Activated naive CD8-positive, alpha-beta T cell treated with anti-CD3 and anti-CD28 coated beads, Interleukin-2, amount 50 U/mL, for 24 hours (primary cell): ENCODE data around the gene SON.
"Not testable (repeated sequence)": the region's sequence is repeated elsewhere in the genome, so short reads cannot be mapped to it uniquely, and the experiment has no call there.

Experiments
- ATAC-seq: fragments of 150-1000 bp; cut with Tn5 transposase; one replicate; pipeline ENCODE4 v1.10.0; 2021
- DNase-seq: peaks from one replicate; pipeline ENCODE4 v3.0.0; 2021
- H3K27ac Mint-ChIP-seq: one replicate; pipeline ENCODE4 v1.8.0; 2021; ENCODE audit warnings: mild to moderate bottlenecking, mixed read lengths
- H3K27me3 Mint-ChIP-seq: one replicate; pipeline ENCODE4 v1.8.0; 2021; ENCODE audit warnings: mixed read lengths
- H3K36me3 Mint-ChIP-seq: one replicate; pipeline ENCODE4 v1.8.0; 2021; ENCODE audit warnings: low read depth, mixed read lengths
- H3K4me1 Mint-ChIP-seq: one replicate; pipeline ENCODE4 v1.8.0; 2021; ENCODE audit warnings: mixed read lengths
- H3K4me3 Mint-ChIP-seq: one replicate; pipeline ENCODE4 v1.8.0; 2021; ENCODE audit warnings: mild to moderate bottlenecking, moderate library complexity, mixed read lengths
- H3K9me3 Mint-ChIP-seq: one replicate; pipeline ENCODE4 v1.8.0; 2021; ENCODE audit warnings: mixed read lengths

SON gene

DNA sequence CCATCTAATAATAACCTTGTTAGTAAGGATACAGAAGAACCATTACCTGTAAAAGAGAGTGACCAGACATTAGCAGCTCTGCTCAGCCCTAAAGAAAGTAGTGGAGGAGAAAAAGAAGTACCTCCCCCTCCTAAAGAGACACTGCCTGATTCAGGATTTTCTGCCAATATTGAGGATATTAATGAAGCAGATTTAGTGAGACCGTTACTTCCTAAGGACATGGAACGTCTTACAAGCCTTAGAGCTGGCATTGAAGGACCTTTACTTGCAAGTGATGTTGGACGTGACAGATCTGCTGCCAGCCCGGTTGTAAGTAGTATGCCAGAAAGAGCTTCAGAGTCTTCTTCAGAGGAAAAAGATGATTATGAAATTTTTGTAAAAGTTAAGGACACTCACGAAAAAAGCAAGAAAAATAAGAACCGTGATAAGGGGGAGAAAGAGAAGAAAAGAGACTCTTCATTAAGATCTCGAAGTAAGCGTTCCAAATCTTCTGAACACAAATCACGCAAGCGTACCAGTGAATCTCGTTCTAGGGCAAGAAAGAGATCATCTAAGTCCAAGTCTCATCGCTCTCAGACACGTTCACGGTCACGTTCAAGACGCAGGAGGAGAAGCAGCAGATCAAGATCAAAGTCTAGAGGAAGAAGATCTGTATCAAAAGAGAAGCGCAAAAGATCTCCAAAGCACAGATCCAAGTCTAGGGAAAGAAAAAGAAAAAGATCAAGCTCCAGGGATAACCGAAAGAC is 11.6 kb downstream of the SON start:
- Mint-ChIP-seq H3K27me3 (no peaks in the 10 kb centered on the region), H3K4me1 (peaks cover 48% of the 10 kb centered on the region), H3K4me3 (peak overlapping the region; percentile 13), H3K36me3 (peaks cover 86% of the 10 kb centered on the region), H3K27ac (peak overlapping the region; percentile 11), H3K9me3 (no peaks in the 10 kb centered on the region)
- ATAC-seq (no peak), DNase-seq (no peak)

DNA sequence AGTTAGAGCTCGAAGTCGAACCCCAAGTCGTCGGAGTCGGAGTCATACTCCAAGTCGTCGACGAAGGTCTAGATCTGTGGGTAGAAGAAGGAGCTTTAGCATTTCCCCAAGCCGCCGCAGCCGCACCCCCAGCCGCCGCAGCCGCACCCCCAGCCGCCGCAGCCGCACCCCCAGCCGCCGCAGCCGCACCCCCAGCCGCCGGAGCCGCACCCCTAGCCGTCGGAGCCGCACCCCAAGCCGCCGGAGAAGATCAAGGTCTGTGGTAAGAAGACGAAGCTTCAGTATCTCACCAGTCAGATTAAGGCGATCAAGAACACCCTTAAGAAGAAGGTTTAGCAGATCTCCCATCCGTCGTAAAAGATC is 12.1 kb downstream of the SON start:
- ATAC-seq (no peak), DNase-seq (no peak)
- Mint-ChIP-seq H3K9me3 (no peaks in the 10 kb centered on the region), H3K27me3 (no peaks in the 10 kb centered on the region), H3K4me3 (peak overlapping the region; percentile 35), H3K36me3 (peaks cover 86% of the 10 kb centered on the region), H3K27ac (no peak overlapping the region), H3K4me1 (peaks cover 48% of the 10 kb centered on the region)

- no peak for ATAC-seq
- Mint-ChIP-seq H3K36me3 (peaks cover 86% of the 10 kb centered on the region), H3K4me3 (no peak overlapping the region), H3K27me3 (no peaks in the 10 kb centered on the region), H3K4me1 (peaks cover 60% of the 10 kb centered on the region), H3K9me3 (no peaks in the 10 kb centered on the region), H3K27ac (no peak overlapping the region)
- no peak for DNase-seq
These were observed 14.6 kb downstream of the SON start for GRCh38 chr21:33557447-33557846.

DNA sequence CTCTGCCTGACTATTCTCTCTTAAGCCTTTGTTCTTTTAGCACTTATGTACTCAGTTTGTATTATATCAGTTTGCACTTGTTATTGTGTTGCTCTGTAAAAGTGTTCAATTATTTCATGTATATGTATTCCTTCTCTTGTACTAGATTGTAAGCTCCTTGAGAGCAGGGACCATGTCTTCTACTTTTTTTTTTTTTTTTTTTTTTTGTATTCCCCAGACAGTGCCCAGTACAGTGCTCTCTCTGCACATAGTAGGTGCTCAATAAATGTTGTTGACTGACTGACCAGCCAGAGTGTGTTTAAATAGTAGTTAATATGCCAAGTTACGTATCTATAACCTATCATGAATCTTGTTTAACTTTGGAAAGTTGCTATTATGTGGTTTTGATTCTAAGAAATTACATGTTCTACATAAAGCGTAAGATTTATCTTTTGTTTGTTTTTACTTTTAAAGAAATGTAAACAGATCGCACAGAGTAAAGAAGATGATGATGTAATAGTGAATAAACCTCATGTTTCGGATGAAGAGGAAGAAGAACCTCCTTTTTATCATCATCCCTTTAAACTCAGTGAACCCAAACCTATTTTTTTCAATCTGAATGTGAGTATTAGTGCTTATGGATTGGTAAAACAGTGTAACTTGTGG is 16.1 kb downstream of the SON start:
- Mint-ChIP-seq H3K4me1 (peaks cover 53% of the 10 kb centered on the region), H3K9me3 (no peaks in the 10 kb centered on the region), H3K4me3 (no peak overlapping the region), H3K36me3 (peaks cover 83% of the 10 kb centered on the region), H3K27me3 (no peaks in the 10 kb centered on the region), H3K27ac (no peak overlapping the region)
- ATAC-seq (no peak), DNase-seq (no peak)

DNA sequence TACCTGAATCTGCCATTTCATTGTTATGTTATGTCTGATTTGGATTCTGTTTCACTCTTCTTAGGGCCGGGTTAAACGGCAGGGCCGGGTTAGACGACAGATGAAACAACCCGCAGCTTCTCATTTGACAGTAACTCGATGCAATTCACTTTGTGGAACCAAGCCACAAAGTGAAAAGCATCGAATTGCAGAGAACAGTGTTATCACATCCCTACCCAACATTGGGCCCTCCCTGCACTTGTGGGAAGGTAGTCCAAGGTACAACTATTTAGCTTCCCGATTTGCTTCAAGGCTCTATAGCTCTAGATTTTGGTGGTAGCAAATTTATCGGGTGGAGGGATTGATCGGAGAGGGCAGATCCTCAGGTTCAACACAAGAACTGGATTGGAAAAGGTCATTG is 17.0 kb downstream of the SON start:
- ATAC-seq (no peak), DNase-seq (no peak)
- H3K36me3 Mint-ChIP-seq, result peaks cover 79% of the 10 kb centered on the region
- H3K9me3 Mint-ChIP-seq, result no peaks in the 10 kb centered on the region
- no peaks in the 10 kb centered on the region for H3K27me3 Mint-ChIP-seq
- H3K27ac Mint-ChIP-seq, result no peak overlapping the region
- peaks cover 44% of the 10 kb centered on the region for H3K4me1 Mint-ChIP-seq
- H3K4me3 Mint-ChIP-seq, result no peak overlapping the region

DNA sequence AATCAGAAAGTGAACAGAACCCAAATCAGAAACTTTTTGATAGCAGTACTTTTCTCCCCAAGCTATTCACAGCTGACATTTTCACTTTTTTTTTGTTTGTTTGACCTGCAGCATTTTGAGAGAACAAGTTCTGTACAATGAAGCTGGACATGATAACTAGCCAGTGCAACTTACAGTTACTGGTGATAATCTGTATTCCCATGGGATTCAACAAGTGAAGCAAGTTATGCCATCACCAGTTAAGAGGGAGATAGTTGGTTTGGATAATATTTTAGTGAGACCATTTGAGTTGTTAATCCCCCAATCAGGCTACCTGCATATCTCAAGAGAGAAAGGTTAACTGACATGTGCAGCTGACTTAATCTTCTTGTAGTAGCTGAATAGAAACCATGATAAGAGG is 18.1 kb downstream of the SON start:
- Mint-ChIP-seq H3K4me1 (peaks cover 35% of the 10 kb centered on the region), H3K27ac (peak overlapping the region; percentile 25), H3K9me3 (no peaks in the 10 kb centered on the region), H3K27me3 (no peaks in the 10 kb centered on the region), H3K4me3 (no peak overlapping the region), H3K36me3 (peaks cover 74% of the 10 kb centered on the region)
- ATAC-seq, result no peak
- DNase-seq, result no peak

DNA sequence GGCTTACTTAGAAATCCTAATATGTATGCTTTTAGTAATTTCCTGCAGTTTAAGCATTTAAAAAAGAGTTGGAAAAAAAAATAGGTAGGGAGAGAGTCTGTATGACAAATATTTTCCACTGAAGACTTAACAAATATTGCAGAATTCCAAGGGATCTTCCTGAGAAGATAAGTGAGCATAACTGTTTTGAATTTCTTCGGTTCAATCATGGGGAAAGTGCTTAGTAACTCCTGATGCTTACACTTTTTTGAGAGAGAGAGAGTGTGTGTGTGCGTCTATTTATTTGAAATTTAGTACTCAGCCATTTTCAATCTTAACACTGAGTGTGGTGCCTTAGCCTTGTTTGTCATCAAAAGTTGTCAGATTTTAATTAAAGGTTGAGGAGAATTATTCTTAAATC is 18.5 kb downstream of the SON start:
- H3K9me3 Mint-ChIP-seq, result no peaks in the 10 kb centered on the region
- no peaks in the 10 kb centered on the region for H3K27me3 Mint-ChIP-seq
- no peak overlapping the region for H3K4me3 Mint-ChIP-seq
- no peak for ATAC-seq
- H3K36me3 Mint-ChIP-seq, result peaks cover 70% of the 10 kb centered on the region
- H3K27ac Mint-ChIP-seq, result peak overlapping the region; percentile 50
- DNase-seq, result no peak
- H3K4me1 Mint-ChIP-seq, result peaks cover 32% of the 10 kb centered on the region

DNA sequence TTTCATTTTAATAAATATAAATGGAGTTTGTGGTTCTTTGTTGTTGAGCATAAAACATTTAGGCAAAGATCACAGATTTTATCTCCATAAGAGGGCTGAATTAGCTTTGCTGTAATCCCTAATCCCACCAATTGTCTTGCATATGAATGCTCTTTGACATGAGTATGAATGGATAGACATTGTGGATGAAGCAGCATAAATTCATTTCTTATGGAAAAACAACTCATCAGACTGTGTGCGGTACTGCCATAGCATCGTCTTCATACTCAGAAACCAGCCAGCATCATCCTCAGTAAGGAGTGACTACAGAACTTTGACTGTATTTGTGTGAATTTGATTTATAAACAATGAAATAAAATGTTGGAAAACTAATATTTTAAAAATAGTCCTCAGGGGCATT is 19.6 kb downstream of the SON start:
- Mint-ChIP-seq H3K27ac (no peak overlapping the region), H3K27me3 (no peaks in the 10 kb centered on the region), H3K4me1 (peaks cover 27% of the 10 kb centered on the region)

DNA sequence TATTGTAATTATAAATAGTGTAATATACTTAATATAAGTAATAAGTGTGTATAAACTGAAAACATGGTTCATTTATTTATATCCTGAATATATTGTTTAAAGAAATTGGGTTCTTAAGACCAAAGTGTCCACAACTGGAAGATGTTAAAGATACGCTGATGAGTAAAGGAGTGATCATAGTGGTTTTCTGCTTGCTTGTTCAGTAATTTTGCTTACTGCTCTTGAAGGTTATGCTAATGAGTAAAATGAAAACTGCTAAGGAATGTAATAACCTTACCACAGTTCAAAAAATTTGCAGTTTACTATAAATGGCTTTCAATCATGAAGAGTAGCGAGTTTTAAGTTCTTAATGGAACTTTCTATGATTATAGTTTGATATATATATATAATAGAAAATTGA is 23.7 kb downstream of the SON start:
- DNase-seq, result no peak
- H3K27ac Mint-ChIP-seq, result no peak overlapping the region
- H3K4me3 Mint-ChIP-seq, result no peak overlapping the region
- peaks cover 18% of the 10 kb centered on the region for H3K4me1 Mint-ChIP-seq
- ATAC-seq, result no peak
- H3K36me3 Mint-ChIP-seq, result peaks cover 50% of the 10 kb centered on the region
- no peaks in the 10 kb centered on the region for H3K9me3 Mint-ChIP-seq
- H3K27me3 Mint-ChIP-seq, result no peaks in the 10 kb centered on the region

More for the DNA sequence above, 19.6 kb downstream of the SON start:
- ATAC-seq (no peak), DNase-seq (no peak)
- peaks cover 66% of the 10 kb centered on the region for H3K36me3 Mint-ChIP-seq
- H3K9me3 Mint-ChIP-seq, result no peaks in the 10 kb centered on the region
- no peak overlapping the region for H3K4me3 Mint-ChIP-seq

DNA sequence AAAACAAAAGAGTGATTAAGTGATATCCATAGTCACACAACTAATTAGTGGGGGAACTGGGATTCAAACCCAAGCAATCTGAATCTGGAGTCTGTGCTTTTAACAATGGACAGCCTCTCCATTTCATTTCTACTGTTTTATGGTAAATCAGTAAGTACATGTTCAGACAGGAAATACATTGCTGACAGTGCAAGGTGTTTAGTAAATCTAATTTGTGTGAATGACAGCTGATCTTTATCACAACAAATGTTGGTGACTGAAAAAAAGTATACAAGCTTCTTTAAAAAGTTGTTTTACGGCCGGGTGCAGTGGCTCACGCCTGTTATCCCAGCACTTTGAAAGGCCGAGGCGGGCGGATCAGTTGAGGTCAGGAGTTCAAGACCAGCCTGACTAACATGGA is 25.1 kb downstream of the SON start:
- no peak overlapping the region for H3K4me3 Mint-ChIP-seq
- H3K27me3 Mint-ChIP-seq, result no peaks in the 10 kb centered on the region
- H3K36me3 Mint-ChIP-seq, result peaks cover 56% of the 10 kb centered on the region
- ATAC-seq (no peak), DNase-seq (no peak)
- H3K27ac Mint-ChIP-seq, result no peak overlapping the region
- H3K4me1 Mint-ChIP-seq, result peaks cover 17% of the 10 kb centered on the region
- H3K9me3 Mint-ChIP-seq, result no peaks in the 10 kb centered on the region

GRCh38 chr21:33568448-33568847 is 25.6 kb downstream of the SON start:
- Mint-ChIP-seq H3K4me3 (no peak overlapping the region), H3K36me3 (peaks cover 58% of the 10 kb centered on the region)

GRCh38 chr21:33569991-33570390 is 27.2 kb downstream of the SON start:
- H3K4me1 Mint-ChIP-seq, result peaks cover 15% of the 10 kb centered on the region
- H3K27me3 Mint-ChIP-seq, result no peaks in the 10 kb centered on the region
- DNase-seq, result no peak
- H3K4me3 Mint-ChIP-seq, result no peak overlapping the region
- peak overlapping the region; percentile 66 for H3K27ac Mint-ChIP-seq
- no peaks in the 10 kb centered on the region for H3K9me3 Mint-ChIP-seq
- H3K36me3 Mint-ChIP-seq, result peaks cover 57% of the 10 kb centered on the region
- ATAC-seq, result no peak

More at GRCh38 chr21:33568448-33568847, 25.6 kb downstream of the SON start:
- Mint-ChIP-seq H3K27ac (no peak overlapping the region), H3K4me1 (peaks cover 15% of the 10 kb centered on the region), H3K9me3 (no peaks in the 10 kb centered on the region), H3K27me3 (no peaks in the 10 kb centered on the region)
- no peak for ATAC-seq
- DNase-seq, result no peak

GRCh38 chr21:33572350-33572749 is 29.5 kb downstream of the SON start:
- peaks cover 10% of the 10 kb centered on the region for H3K4me1 Mint-ChIP-seq

DNA sequence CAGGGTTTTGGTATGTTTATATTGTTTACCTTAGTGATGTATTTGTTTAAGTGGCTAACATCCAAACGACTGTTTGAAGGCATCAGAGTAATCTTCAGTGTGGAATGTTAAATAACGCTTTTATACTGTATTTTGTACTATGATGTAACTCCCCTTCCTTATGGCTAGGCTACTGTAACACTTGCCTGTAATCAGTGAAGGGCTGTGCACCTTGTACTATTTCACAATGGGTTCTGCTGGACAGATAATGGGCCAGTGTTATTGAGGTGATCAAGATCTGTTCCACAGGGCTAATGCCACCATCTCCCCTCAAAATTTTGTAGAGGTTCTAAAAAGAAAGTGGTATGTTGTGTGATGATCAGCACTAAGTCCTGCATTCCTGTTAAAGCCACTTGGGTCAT is 33.9 kb downstream of the SON start:
- H3K27me3 Mint-ChIP-seq, H3K4me3 Mint-ChIP-seq, H3K9me3 Mint-ChIP-seq, DNase-seq, ATAC-seq, H3K27ac Mint-ChIP-seq: not testable (repeated sequence)
- peaks cover 17% of the 10 kb centered on the region for H3K4me1 Mint-ChIP-seq
- H3K36me3 Mint-ChIP-seq, result peaks cover 52% of the 10 kb centered on the region

More at GRCh38 chr21:33572350-33572749, 29.5 kb downstream of the SON start:
- peaks cover 56% of the 10 kb centered on the region for H3K36me3 Mint-ChIP-seq
- no peak overlapping the region for H3K4me3 Mint-ChIP-seq
- no peak overlapping the region for H3K27ac Mint-ChIP-seq
- no peaks in the 10 kb centered on the region for H3K9me3 Mint-ChIP-seq
- no peaks in the 10 kb centered on the region for H3K27me3 Mint-ChIP-seq
- ATAC-seq (peak; percentile 33), DNase-seq (no peak)

DNA sequence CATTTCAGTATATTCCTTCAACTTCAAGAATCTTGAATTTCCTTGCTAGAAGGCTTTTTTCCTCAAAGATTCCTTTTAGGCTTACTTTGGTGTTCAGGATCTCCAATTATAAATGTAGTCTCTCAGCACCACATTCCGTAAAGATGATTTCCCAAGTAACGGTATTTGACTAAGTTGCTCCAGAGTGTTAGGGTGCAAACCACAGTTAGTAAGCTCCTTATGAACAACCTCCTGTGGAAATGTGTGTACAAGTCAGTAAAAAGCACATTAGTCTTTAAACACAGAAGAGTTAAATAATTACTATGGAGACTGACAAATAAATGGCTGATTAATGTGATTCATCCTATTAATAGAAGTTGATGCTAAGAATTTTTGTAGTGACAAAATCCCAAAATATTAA is 35.4 kb downstream of the SON start:
- ATAC-seq, result no peak
- Mint-ChIP-seq H3K4me1 (peaks cover 13% of the 10 kb centered on the region), H3K4me3 (no peak overlapping the region), H3K27ac (peak overlapping the region; percentile 71), H3K36me3 (peaks cover 50% of the 10 kb centered on the region), H3K27me3 (no peaks in the 10 kb centered on the region), H3K9me3 (no peaks in the 10 kb centered on the region)
- no peak for DNase-seq
